GM12878 (cell line): ENCODE results near the gene MYBPC2. TPM values are rescaled to one million over a fixed set of nuclear protein-coding genes. Genes with fewer than 3 reads are reported as not detected.

Experiments
- ATAC-seq: fragments of 200-7000 bp; cut with Tn5 transposase; 3 replicates; pipeline ENCODE4 v1.9.1; 2020; ENCODE audit warnings: mild to moderate bottlenecking, moderate library complexity
- BruUV-seq: library from RNA; stranded (reverse); fragments of 400-500 nt; replicated peaks from 2 replicates; lab custom pipeline; 2021; lab: Mats Ljungman, UMichigan
- CTCF ChIA-PET: fragments of 300-600 bp; sonication (Branson Sonifier 250); formaldehyde crosslinking; extraction: SDS; loops from one replicate; lab custom pipeline; 2021; ENCODE audit warnings: inconsistent platforms; lab: Yijun Ruan, JAX
- POLR2A ChIA-PET: fragments of 350-600 bp; formaldehyde crosslinking; extraction: SDS; loops from one replicate; lab custom pipeline; 2021; ENCODE audit warnings: inconsistent platforms; lab: Charles Lee
- RAD21 ChIA-PET: fragments of 300-600 bp; sonication (Branson Sonifier 250); formaldehyde crosslinking; loops from one replicate; lab custom pipeline; 2023; ENCODE audit warnings: antibody characterized with exemption; ENCODE audit not compliant: unreplicated experiment; lab: Charles Lee
- SMC1A ChIA-PET: fragments of 300-600 bp; sonication (Branson Sonifier 250); formaldehyde crosslinking; loops from one replicate; lab custom pipeline; 2023; ENCODE audit not compliant: unreplicated experiment, uncharacterized antibody; lab: Charles Lee
- DNase-seq: peaks from one replicate; pipeline ENCODE4 v3.0.0-alpha.2; 2011; ENCODE audit warnings: low read depth, low spot score
- FAIRE-seq: peaks from 3 replicates; lab custom pipeline; 2011; peaks lifted over from hg19 to GRCh38; lab: Jason Lieb, UNC
- H2AFZ ChIP-seq: 2 replicates; pipeline ENCODE4 v1.6.0; 2011; ENCODE audit warnings: low read depth, low read length, control low read depth; ENCODE audit not compliant: control insufficient read depth
- H3K27ac ChIP-seq: 2 replicates; pipeline ENCODE4 v1.5.1; 2011; ENCODE audit warnings: control low read depth; ENCODE audit not compliant: control insufficient read depth, insufficient read depth
- H3K27me3 ChIP-seq, 2 experiments: replicated peaks in 1 of 2; 2 replicates each; pipeline versions ENCODE4 v1.6.0 to v1.6.1; 2011; ENCODE audit warnings: low read length in 1 of 2; ENCODE audit not compliant: control insufficient read depth in 2 of 2, insufficient read depth in 2 of 2
- H3K36me3 ChIP-seq, 2 experiments: 2 replicates each; pipeline ENCODE4 v1.5.1; 2011; ENCODE audit warnings: low read length in 1 of 2; ENCODE audit not compliant: control insufficient read depth in 2 of 2, insufficient read depth in 2 of 2
- H3K4me1 ChIP-seq: 2 replicates; pipeline ENCODE4 v1.6.1; 2011; ENCODE audit warnings: mild to moderate bottlenecking, low read length, moderate library complexity, mixed read lengths; ENCODE audit not compliant: control insufficient read depth, insufficient read depth
- H3K4me2 ChIP-seq: 2 replicates; pipeline ENCODE4 v1.6.0; 2011; ENCODE audit warnings: control low read depth; ENCODE audit not compliant: control insufficient read depth, insufficient read depth
- H3K4me3 ChIP-seq: fragments of 200-600 bp; sonication (generic); 2 replicates; pipeline ENCODE4 v1.5.1; 2016
- H3K79me2 ChIP-seq: 2 replicates; pipeline ENCODE4 v1.6.0; 2011; ENCODE audit warnings: low read length; ENCODE audit not compliant: control insufficient read depth, insufficient read depth
- H3K9ac ChIP-seq: 2 replicates; pipeline ENCODE4 v1.8.0; 2011; ENCODE audit warnings: low read length, control low read depth, mixed read lengths; ENCODE audit not compliant: control insufficient read depth, insufficient read depth
- H3K9me3 ChIP-seq: replicated peaks from 3 replicates; pipeline ENCODE4 v1.5.1; 2011; ENCODE audit warnings: mild to moderate bottlenecking, low read length; ENCODE audit not compliant: control insufficient read depth, insufficient read depth
- H4K20me1 ChIP-seq: 2 replicates; pipeline ENCODE4 v1.6.0; 2011; ENCODE audit not compliant: control insufficient read depth, insufficient read depth
- EED ChIP-seq: sonication (generic); IDR thresholded peaks from 2 replicates; pipeline ENCODE4 v1.6.1; 2016; ENCODE audit warnings: antibody characterized with exemption, low read depth
- EP300 ChIP-seq, 2 experiments: fragments of 150-350 bp in 1 of 2; IDR thresholded peaks; 2 replicates each; pipeline ENCODE4 v1.6.1; 2011 to 2012; ENCODE audit warnings: low read depth in 2 of 2, low read length in 2 of 2, borderline replicate concordance in 1 of 2, improper control_type of control experiment in 1 of 2, inconsistent platforms in 1 of 2; ENCODE audit not compliant: control insufficient read depth in 1 of 2
- GATAD2B ChIP-seq: fragments of 450-650 bp; conservative IDR thresholded peaks from 2 replicates; pipeline ENCODE4 v1.6.1; 2017; ENCODE audit warnings: low read depth, mild to moderate bottlenecking, moderate library complexity
- JUNB ChIP-seq: IDR thresholded peaks from 2 replicates; pipeline ENCODE4 v1.6.1; 2016; ENCODE audit warnings: antibody characterized with exemption, mild to moderate bottlenecking
- KLF5 ChIP-seq: fragments of 450-650 bp; IDR thresholded peaks from 2 replicates; pipeline ENCODE4 v1.6.1; 2014; ENCODE audit warnings: mild to moderate bottlenecking; ENCODE audit not compliant: partially characterized antibody
- MEF2B ChIP-seq: fragments of 450-650 bp; IDR thresholded peaks from 2 replicates; pipeline ENCODE4 v1.6.1; 2018; ENCODE audit warnings: mild to moderate bottlenecking, moderate library complexity; ENCODE audit not compliant: partially characterized antibody, poor library complexity, severe bottlenecking
- POLR2A ChIP-seq: IDR thresholded peaks from 2 replicates; pipeline ENCODE4 v1.6.1; 2011; ENCODE audit warnings: low read depth, mild to moderate bottlenecking, low read length
- RAD21 ChIP-seq: IDR thresholded peaks from 2 replicates; pipeline ENCODE4 v1.6.1; 2011; ENCODE audit warnings: mild to moderate bottlenecking, low read depth, low read length, moderate library complexity; ENCODE audit not compliant: insufficient read depth
- RELB ChIP-seq: fragments of 450-650 bp; IDR thresholded peaks from 2 replicates; pipeline ENCODE4 v1.6.1; 2017; ENCODE audit warnings: low read depth, mild to moderate bottlenecking, moderate library complexity
- SKIL ChIP-seq: fragments of 450-650 bp; IDR thresholded peaks from 2 replicates; pipeline ENCODE4 v1.6.1; 2017; ENCODE audit warnings: mild to moderate bottlenecking, low read depth, inconsistent platforms; ENCODE audit not compliant: poor library complexity, severe bottlenecking
- SMC3 ChIP-seq: IDR thresholded peaks from 2 replicates; pipeline ENCODE4 v1.6.1; 2011; ENCODE audit warnings: low read length, improper control_type of control experiment, borderline replicate concordance
- SP1 ChIP-seq: IDR thresholded peaks from one replicate; pipeline ENCODE4 v1.6.1; 2011; ENCODE audit warnings: low read depth, low read length
- SREBF1 ChIP-seq: IDR thresholded peaks from 2 replicates; pipeline ENCODE4 v1.6.1; 2012; ENCODE audit warnings: mild to moderate bottlenecking, low read length
- SRF ChIP-seq, 2 experiments: IDR thresholded peaks; 2 replicates each; pipeline ENCODE4 v1.6.1; 2011; ENCODE audit warnings: low read depth in 2 of 2, low read length in 2 of 2, mild to moderate bottlenecking in 1 of 2, moderate library complexity in 1 of 2
- SUZ12 ChIP-seq: fragments of 200-600 bp; sonication (generic); IDR thresholded peaks from one replicate; pipeline ENCODE4 v1.6.1; 2018; ENCODE audit warnings: antibody characterized with exemption, mild to moderate bottlenecking; ENCODE audit not compliant: unreplicated experiment
- TCF12 ChIP-seq: IDR thresholded peaks from 2 replicates; pipeline ENCODE4 v1.6.1; 2011; ENCODE audit warnings: low read depth, mild to moderate bottlenecking, low read length
- TCF3 ChIP-seq: IDR thresholded peaks from 2 replicates; pipeline ENCODE4 v1.6.1; 2012; ENCODE audit warnings: low read depth, mild to moderate bottlenecking, low read length, borderline replicate concordance; ENCODE audit not compliant: insufficient read depth
- USF2 ChIP-seq: IDR thresholded peaks from 2 replicates; pipeline ENCODE4 v1.6.1; 2011; ENCODE audit warnings: low read depth, low read length, improper control_type of control experiment, borderline replicate concordance
- WGBS: methylation state at CpG from one replicate; pipeline ENCODE4 v1.1.6; 2016; ENCODE audit warnings: low lambda C conversion rate; ENCODE audit not compliant: insufficient replicate concordance, insufficient coverage; ENCODE audit errors: missing lambda C conversion rate; 5-methylcytosine and 5-hydroxymethylcytosine counted together
- in situ Hi-C: fragments of 300-500 bp; cut with MboI; formaldehyde crosslinking; loops from 9 replicates; pipeline ENCODE4 v1.14.3; 2018; ENCODE audit warnings: mixed read lengths
- intact Hi-C: fragments of 100-400 bp; cut with micrococcal nuclease; formaldehyde crosslinking; loops from one replicate; pipeline ENCODE4 v1.14.2; 2022; ENCODE audit not compliant: unreplicated experiment
- polyA plus RNA-seq, 11 experiments: library from polyadenylated mRNA; depleted of rRNA in 4 of 11; unstranded in 6 of 11; stranded (reverse) in 5 of 11; fragments of >200 nt; fragmentation: Nextera tagmentation in 4 of 11; fragmentation: Illumina TruSeq in 1 of 11; extraction: Ambion mirVana in 4 of 11; extraction: Trizol in 1 of 11; gene quantifications; 1 replicate in 1 of 11; 2 replicates in 10 of 11; pipeline versions ENCODE4 v1.2.1 to v1.2.3, GENCODE V29; 2011 to 2016; ENCODE audit warnings: inconsistent platforms in 2 of 11, missing spikeins in 2 of 11, low read depth in 1 of 11
- total RNA-seq, 4 experiments: library from RNA; depleted of rRNA in 3 of 4; stranded (reverse); fragments of >200 nt in 3 of 4; fragmentation: Illumina TruSeq in 1 of 4; extraction: Trizol in 1 of 4; gene quantifications; 2 replicates each; pipeline versions ENCODE4 v1.2.1 to v1.2.3, GENCODE V29; 2013 to 2021

Gene MYBPC2
- total and polyA plus RNA-seq, 10 of the 15 experiments (the other 5 are each of a cell fraction or from before 2014, with no cell fraction given) = 0.09 to 2.6 (median 0.61) TPM

GRCh38 chr19:50460161-50460765 lies 27.6 kb downstream of the MYBPC2 start:
- Histone ChIP-seq H3K4me3 (peak overlapping the region; percentile 45; the same call in 1 of the 2 replicates), H3K4me2 (peak overlapping the region; percentile 99), H3K9me3 (no peaks in the 10 kb centered on the region), H3K36me3 (no peaks in the 10 kb centered on the region), H3K9ac (peak overlapping the region; percentile 34), H4K20me1 (no peaks in the 10 kb centered on the region), H3K79me2 (no peaks in the 10 kb centered on the region), H2AFZ (peak overlapping the region; percentile 86), H3K27me3 (no peaks in the 10 kb centered on the region), H3K4me1 (peaks cover 20% of the 10 kb centered on the region), H3K27ac (peak overlapping the region; percentile 73)
- ATAC-seq = peak; percentile 95
- intact Hi-C loops = loop anchor here (2.0 kb wide), 2 partner anchors 29 to 41 kb away; partner anchors contain the start of gene SPIB
- RAD21 ChIA-PET = interaction anchor here (0.6 to 3.9 kb wide), 29 partner anchors 13 to 304 kb away, joined by 3 to 72 read pairs (median 4); partner anchors contain the start of genes JOSD2, KCNC3, MYBPC2 and NAPSA
- DNase-seq = peak; percentile 75
- CTCF ChIA-PET = interaction anchor here (0.6 to 4.6 kb wide), 31 partner anchors 10 to 312 kb away, joined by 3 to 167 read pairs (median 5); partner anchors contain the start of genes JOSD2, KCNC3, NAPSA and NR1H2
- SMC1A ChIA-PET = interaction anchor here (0.6 to 4.6 kb wide), 23 partner anchors 17 to 119 kb away, joined by 3 to 68 read pairs (median 5); partner anchors contain the start of genes NAPSA, NR1H2, POLD1 and SPIB
- peak; percentile 23 for FAIRE-seq
- in situ Hi-C loops = loop anchor here (5.0 kb wide), 1 partner anchor 93 kb away; the partner anchor contains the start of gene NAPSA
- POLR2A ChIA-PET = interaction anchor here (0.5 to 2.0 kb wide), 13 partner anchors 11 to 1467 kb away, joined by 3 to 35 read pairs (median 4); partner anchors contain the start of genes NAPSA, NR1H2, POLD1 and RUVBL2
- 5% methylated on average over 13 of the region's 13 CpGs for WGBS
- BruUV-seq = no TSS peak
- peak; percentile 90 for TF ChIP-seq TCF3
- peak in 1 of 2 experiments; percentile 50; a peak in 2 of 4 replicates for TF ChIP-seq EP300 (IDR thresholded peaks at IDR 0.05; ENCODE audit: borderline replicate concordance in 1 of 2, control insufficient read depth in 1 of 2, low read depth in 2 of 2, low read length in 2 of 2)
- no peak; the same call in 1 of the 2 replicates for TF ChIP-seq RELB
- TF ChIP-seq KLF5 = no peak
- no peak for TF ChIP-seq SKIL
- TF ChIP-seq SREBF1 = no peak
- TF ChIP-seq EED = peak; percentile 75
- peak; percentile 92 for TF ChIP-seq TCF12
- no peak for TF ChIP-seq GATAD2B
- 0 out of 4 replicates have a peak, but pooled peaks of 1 of the 2 experiments have one; percentile 11 for TF ChIP-seq SRF (IDR thresholded peaks at IDR 0.05; ENCODE audit: low read depth in 2 of 2, low read length in 2 of 2)
- peak; percentile 75 for TF ChIP-seq USF2
- TF ChIP-seq RAD21 = peak; percentile 31; the same call in 1 of the 2 replicates
- peak; percentile 39; the same call in 1 of the 2 replicates for TF ChIP-seq SMC3
- TF ChIP-seq SUZ12 = no peak
- peak; percentile 28; the same call in 1 of the 2 replicates for TF ChIP-seq POLR2A
- TF ChIP-seq JUNB = peak; percentile 51; the same call in 1 of the 2 replicates
- no peak for TF ChIP-seq SP1
- peak; percentile 12 for TF ChIP-seq MEF2B
